Activated CD4-positive, alpha-beta T cell treated with anti-CD3 and anti-CD28 coated beads, Interleukin-10, Interleukin-2, amounts not matched to agents 100 ng/mL and 50 ng/mL, durations not matched to agents 16 hours and 8 hours (primary cell): ENCODE results near the gene ZDHHC3.

Experiments
- DNase-seq: peaks from one replicate; pipeline ENCODE4 v3.0.0-alpha.2; 2020

The ZDHHC3 gene

GRCh38 chr3:44890852-44891251, 85.1 kb downstream of the ZDHHC3 start:
- DNase-seq, result no peak

GRCh38 chr3:44890258-44890657, 85.7 kb downstream of the ZDHHC3 start:
- no peak for DNase-seq

- no peak for DNase-seq
These were observed 88.9 kb downstream of the ZDHHC3 start for GRCh38 chr3:44887101-44887500.

GRCh38 chr3:44886561-44886960, 89.4 kb downstream of the ZDHHC3 start:
- DNase-seq, result no peak

GRCh38 chr3:44885618-44886017, 90.4 kb downstream of the ZDHHC3 start:
- no peak for DNase-seq

GRCh38 chr3:44883999-44884431, 92.0 kb downstream of the ZDHHC3 start:
- no peak for DNase-seq

- no peak for DNase-seq
These were observed 92.6 kb downstream of the ZDHHC3 start for GRCh38 chr3:44883213-44883955.

- no peak for DNase-seq
These were observed 95.7 kb downstream of the ZDHHC3 start for GRCh38 chr3:44880284-44880683.

GRCh38 chr3:44877333-44877732, 98.6 kb downstream of the ZDHHC3 start:
- DNase-seq, result no peak

GRCh38 chr3:44875596-44875995, 100.4 kb downstream of the ZDHHC3 start:
- DNase-seq, result no peak
